Calu3 (cell line): ENCODE data around the gene PIGR. TPM values are rescaled to one million over a fixed set of nuclear protein-coding genes. Genes with fewer than 3 reads are reported as not detected.

Experiments
- BruUV-seq: library from RNA; stranded (reverse); fragments of 400-500 nt; replicated peaks from 2 replicates; lab custom pipeline; 2021; lab: Mats Ljungman, UMichigan
- CTCF ChIA-PET: fragments of 300-600 bp; sonication (Branson Sonifier 250); formaldehyde crosslinking; loops from one replicate; lab custom pipeline; 2022; ENCODE audit warnings: antibody characterized with exemption; lab: Charles Lee
- DNase-seq: peaks from one replicate; pipeline ENCODE4 v3.0.0; 2022
- H3K27ac Mint-ChIP-seq: one replicate; pipeline ENCODE4 v1.8.0; 2022; ENCODE audit warnings: mixed read lengths; ENCODE audit not compliant: unreplicated experiment
- H3K27me3 Mint-ChIP-seq: one replicate; pipeline ENCODE4 v1.8.0; 2022; ENCODE audit warnings: mixed read lengths; ENCODE audit not compliant: unreplicated experiment
- H3K36me3 Mint-ChIP-seq: one replicate; pipeline ENCODE4 v1.8.0; 2022; ENCODE audit warnings: mild to moderate bottlenecking, moderate library complexity, mixed read lengths; ENCODE audit not compliant: insufficient read depth, unreplicated experiment
- H3K4me1 Mint-ChIP-seq: one replicate; pipeline ENCODE4 v1.8.0; 2022; ENCODE audit warnings: mild to moderate bottlenecking, low read depth, mixed read lengths; ENCODE audit not compliant: unreplicated experiment
- H3K4me3 Mint-ChIP-seq: one replicate; pipeline ENCODE4 v1.8.0; 2022; ENCODE audit warnings: mild to moderate bottlenecking, low read depth, moderate library complexity, mixed read lengths; ENCODE audit not compliant: unreplicated experiment
- H3K9me3 Mint-ChIP-seq: one replicate; pipeline ENCODE4 v1.8.0; 2022; ENCODE audit warnings: low read depth, mixed read lengths; ENCODE audit not compliant: unreplicated experiment
- CTCF ChIP-seq: fragments of 200-600 bp; IDR thresholded peaks from one replicate; pipeline ENCODE4 v1.8.0; 2022; ENCODE audit warnings: antibody characterized with exemption; ENCODE audit not compliant: unreplicated experiment
- intact Hi-C: fragments of 100-400 bp; cut with micrococcal nuclease; formaldehyde crosslinking; loops from one replicate; pipeline ENCODE4 v1.10.0; 2022; ENCODE audit not compliant: unreplicated experiment
- total RNA-seq: library from RNA; stranded (reverse); gene quantifications from 2 replicates; pipeline ENCODE4 v1.2.3, GENCODE V29; 2022

The PIGR gene
- total RNA-seq, 1 experiment from 2014 or later: 367 TPM

DNA sequence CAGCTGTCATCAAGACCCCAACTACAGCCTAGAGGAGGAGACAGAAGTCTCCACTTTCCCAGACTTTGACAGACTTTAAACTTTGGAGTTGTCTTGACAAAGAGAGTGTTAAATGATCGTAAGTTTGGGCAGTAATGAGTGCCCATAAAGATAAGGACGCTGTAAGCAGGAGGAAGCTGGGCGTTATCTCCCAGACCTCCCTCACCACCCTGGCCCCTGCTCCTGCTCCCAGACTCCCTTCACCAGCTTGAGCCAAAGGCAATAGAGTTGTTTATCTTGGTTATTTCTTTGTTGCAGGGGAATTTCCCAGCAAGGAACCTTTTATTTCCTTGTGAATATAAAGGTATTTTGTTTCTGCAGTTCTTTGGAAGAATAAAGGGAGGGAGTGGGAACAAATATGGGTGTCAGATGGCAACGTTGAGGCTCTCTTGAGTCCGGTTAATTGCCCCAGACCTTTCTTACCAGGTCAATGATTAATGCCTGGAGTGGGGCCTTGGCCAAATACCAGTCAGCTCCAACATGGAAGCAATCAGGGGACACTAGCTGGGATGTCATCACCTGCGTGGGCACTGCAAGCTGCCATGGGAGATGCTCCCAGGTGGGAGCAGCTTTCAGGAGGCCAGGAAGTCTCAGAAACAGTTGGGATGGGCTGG is 4.4 kb downstream of the PIGR start:
- intact Hi-C loops: loop anchor here (1.0 kb wide), 1 partner anchor 9 kb away; no protein-coding TSS in a partner anchor
- CTCF ChIA-PET: interaction anchor here (0.8 to 3.0 kb wide), 11 partner anchors 9 to 306 kb away, joined by 3 to 22 read pairs (median 4); partner anchors contain the start of gene DYRK3
- Mint-ChIP-seq H3K27ac (peak overlapping the region; percentile 86), H3K36me3 (peaks cover 37% of the 10 kb centered on the region), H3K4me1 (peaks cover 64% of the 10 kb centered on the region), H3K4me3 (peak overlapping the region; percentile 18), H3K27me3 (no peaks in the 10 kb centered on the region), H3K9me3 (no peaks in the 10 kb centered on the region)
- DNase-seq: peak; percentile 81
- no TSS peak for BruUV-seq
- no peak for TF ChIP-seq CTCF

GRCh38 chr1:206940588-206940936 is 5.7 kb downstream of the PIGR start:
- Mint-ChIP-seq H3K36me3 (peaks cover 37% of the 10 kb centered on the region), H3K4me1 (peaks cover 58% of the 10 kb centered on the region), H3K27ac (peak overlapping the region; percentile 86), H3K27me3 (no peaks in the 10 kb centered on the region), H3K4me3 (no peak overlapping the region), H3K9me3 (no peaks in the 10 kb centered on the region)
- no peak for DNase-seq
- intact Hi-C loops: no loop called here
- BruUV-seq: no TSS peak
- no peak for TF ChIP-seq CTCF
- CTCF ChIA-PET: interaction anchor here (0.8 to 1.2 kb wide), 2 partner anchors 14 to 305 kb away, joined by 3 read pairs; partner anchors contain the start of gene DYRK3

- intact Hi-C loops: no loop called here
- Mint-ChIP-seq H3K9me3 (no peaks in the 10 kb centered on the region), H3K36me3 (peaks cover 33% of the 10 kb centered on the region), H3K27ac (peak overlapping the region; percentile 58), H3K27me3 (no peaks in the 10 kb centered on the region), H3K4me1 (peaks cover 57% of the 10 kb centered on the region), H3K4me3 (no peak overlapping the region)
- CTCF ChIA-PET: interaction anchor here (0.8 kb wide), 1 partner anchor 13 kb away, joined by 3 read pairs; no protein-coding TSS in a partner anchor
- BruUV-seq: no TSS peak
- TF ChIP-seq CTCF: no peak
- no peak for DNase-seq
Measured at GRCh38 chr1:206939841-206940587, 6.3 kb downstream of the PIGR start.

DNA sequence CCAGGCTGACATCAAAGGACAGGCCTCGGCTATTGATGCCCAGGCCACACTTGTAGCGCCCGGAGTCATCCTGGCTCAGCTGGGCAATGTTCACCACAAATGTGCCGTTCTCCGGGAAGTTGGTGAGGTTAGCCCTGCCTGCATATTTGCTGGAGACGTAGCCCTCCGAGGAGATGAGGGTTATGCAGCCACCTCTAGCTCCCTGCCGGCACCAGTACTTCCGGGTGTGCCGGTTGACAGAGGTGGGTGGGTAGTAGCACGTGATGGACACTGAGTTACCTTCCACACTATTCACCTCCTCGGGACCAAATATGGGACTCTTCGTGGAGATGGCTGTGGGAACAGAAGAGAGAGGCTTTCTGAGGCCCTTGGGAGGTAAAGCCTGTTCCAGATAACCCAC is 7.1 kb downstream of the PIGR start:
- DNase-seq: no peak
- no peak overlapping the region for H3K27ac Mint-ChIP-seq
- peaks cover 33% of the 10 kb centered on the region for H3K36me3 Mint-ChIP-seq
- no peaks in the 10 kb centered on the region for H3K27me3 Mint-ChIP-seq
- no peak for TF ChIP-seq CTCF
- BruUV-seq: no TSS peak
- intact Hi-C loops: no loop called here
- H3K9me3 Mint-ChIP-seq: no peaks in the 10 kb centered on the region
- H3K4me1 Mint-ChIP-seq: peaks cover 51% of the 10 kb centered on the region
- CTCF ChIA-PET: no interaction called here
- no peak overlapping the region for H3K4me3 Mint-ChIP-seq
